Esophagus squamous epithelium (tissue), 4 donors: ENCODE results near the gene PDLIM5.

Experiments
- POLR2A ChIP-seq, 4 donors: fragments of 450-650 bp; IDR thresholded peaks; one replicate each; pipeline ENCODE4 v1.6.1; 2017; ENCODE audit warnings: antibody characterized with exemption in 4 of 4, mild to moderate bottlenecking in 4 of 4, moderate library complexity in 3 of 4
- TF ChIP-seq, protein P1 (sequence below), 6 experiments: fragments of 450-650 bp in 4 of 6; fragments of 200-600 bp in 2 of 6; sonication (generic) in 2 of 6; IDR thresholded peaks; one replicate each; pipeline ENCODE4 v1.5.1; 2016 to 2019; ENCODE audit warnings: antibody characterized with exemption in 6 of 6, mild to moderate bottlenecking in 4 of 6, moderate library complexity in 4 of 6

GRCh38 chr4:94530073-94530472, 78.3 kb downstream of the PDLIM5 start:
- TF ChIP-seq POLR2A (IDR thresholded peaks at IDR 0.05) = no peak
- TF ChIP-seq, protein P1, sequence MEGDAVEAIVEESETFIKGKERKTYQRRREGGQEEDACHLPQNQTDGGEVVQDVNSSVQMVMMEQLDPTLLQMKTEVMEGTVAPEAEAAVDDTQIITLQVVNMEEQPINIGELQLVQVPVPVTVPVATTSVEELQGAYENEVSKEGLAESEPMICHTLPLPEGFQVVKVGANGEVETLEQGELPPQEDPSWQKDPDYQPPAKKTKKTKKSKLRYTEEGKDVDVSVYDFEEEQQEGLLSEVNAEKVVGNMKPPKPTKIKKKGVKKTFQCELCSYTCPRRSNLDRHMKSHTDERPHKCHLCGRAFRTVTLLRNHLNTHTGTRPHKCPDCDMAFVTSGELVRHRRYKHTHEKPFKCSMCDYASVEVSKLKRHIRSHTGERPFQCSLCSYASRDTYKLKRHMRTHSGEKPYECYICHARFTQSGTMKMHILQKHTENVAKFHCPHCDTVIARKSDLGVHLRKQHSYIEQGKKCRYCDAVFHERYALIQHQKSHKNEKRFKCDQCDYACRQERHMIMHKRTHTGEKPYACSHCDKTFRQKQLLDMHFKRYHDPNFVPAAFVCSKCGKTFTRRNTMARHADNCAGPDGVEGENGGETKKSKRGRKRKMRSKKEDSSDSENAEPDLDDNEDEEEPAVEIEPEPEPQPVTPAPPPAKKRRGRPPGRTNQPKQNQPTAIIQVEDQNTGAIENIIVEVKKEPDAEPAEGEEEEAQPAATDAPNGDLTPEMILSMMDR (IDR thresholded peaks at IDR 0.05) = no peak
